GM21717 (cell line): Measurements from ENCODE around the gene OR13G1.
"Not testable (repeated sequence)": the region's sequence is repeated elsewhere in the genome, so short reads cannot be mapped to it uniquely, and the experiment has no call there.

Experiments
- ATAC-seq: cut with Tn5 transposase; IDR thresholded peaks from one replicate; pipeline ENCODE4 v1.9.1; 2021; ENCODE audit warnings: mild to moderate bottlenecking, moderate library complexity; ENCODE audit not compliant: unreplicated experiment

The OR13G1 gene

GRCh38 chr1:247679639-247680038, at the start of gene OR13G1:
TSS of gene OR13G1 (minus strand) at chr1:247679739. CDS start at chr1:247673041, 6,698 bp downstream.
- no peak for ATAC-seq

- ATAC-seq: no peak
Measured at GRCh38 chr1:247721222-247721621, 41.7 kb upstream of the OR13G1 start.

GRCh38 chr1:247716546-247716945, 37.0 kb upstream of the OR13G1 start, which contains the start of gene OR6F1:
TSS of gene OR6F1 (minus strand) at chr1:247716646. CDS start at chr1:247712755, 3,891 bp downstream.
- ATAC-seq: no peak

GRCh38 chr1:247713753-247714152, 34.2 kb upstream of the OR13G1 start:
- no peak for ATAC-seq

- ATAC-seq: not testable (repeated sequence)
Measured at GRCh38 chr1:247710681-247711080, 31.1 kb upstream of the OR13G1 start.

GRCh38 chr1:247701338-247701737, 21.8 kb upstream of the OR13G1 start:
- ATAC-seq: no peak

GRCh38 chr1:247681288-247681897, 1.9 kb upstream of the OR13G1 start:
- peak; percentile 93 for ATAC-seq

- no peak for ATAC-seq
Measured at GRCh38 chr1:247680171-247680570, 632 bp upstream of the OR13G1 start.

- no peak for ATAC-seq
Measured at GRCh38 chr1:247669225-247669624, 10.3 kb downstream of the OR13G1 start.

- no peak for ATAC-seq
Measured at GRCh38 chr1:247656221-247656875, 23.2 kb downstream of the OR13G1 start.

GRCh38 chr1:247653040-247653439, 26.5 kb downstream of the OR13G1 start:
- no peak for ATAC-seq

GRCh38 chr1:247647864-247648263, 31.7 kb downstream of the OR13G1 start:
- no peak for ATAC-seq

- ATAC-seq: no peak
Measured at GRCh38 chr1:247646867-247647266, 32.7 kb downstream of the OR13G1 start.

- ATAC-seq: no peak
Measured at GRCh38 chr1:247642742-247643141, 36.8 kb downstream of the OR13G1 start.

- ATAC-seq: no peak
Measured at GRCh38 chr1:247639381-247639981, 40.1 kb downstream of the OR13G1 start.

- ATAC-seq: no peak
Measured at GRCh38 chr1:247638781-247639180, 40.8 kb downstream of the OR13G1 start.

- ATAC-seq: no peak
Measured at GRCh38 chr1:247638011-247638410, 41.5 kb downstream of the OR13G1 start.

GRCh38 chr1:247627951-247628350, 51.6 kb downstream of the OR13G1 start:
- ATAC-seq: no peak
